ENCODE results near the gene DHX8. TPM values are rescaled to one million over a fixed set of nuclear protein-coding genes. Genes with fewer than 3 reads are reported as not detected.

Gene DHX8
- 37.8 TPM for total RNA-seq

DNA sequence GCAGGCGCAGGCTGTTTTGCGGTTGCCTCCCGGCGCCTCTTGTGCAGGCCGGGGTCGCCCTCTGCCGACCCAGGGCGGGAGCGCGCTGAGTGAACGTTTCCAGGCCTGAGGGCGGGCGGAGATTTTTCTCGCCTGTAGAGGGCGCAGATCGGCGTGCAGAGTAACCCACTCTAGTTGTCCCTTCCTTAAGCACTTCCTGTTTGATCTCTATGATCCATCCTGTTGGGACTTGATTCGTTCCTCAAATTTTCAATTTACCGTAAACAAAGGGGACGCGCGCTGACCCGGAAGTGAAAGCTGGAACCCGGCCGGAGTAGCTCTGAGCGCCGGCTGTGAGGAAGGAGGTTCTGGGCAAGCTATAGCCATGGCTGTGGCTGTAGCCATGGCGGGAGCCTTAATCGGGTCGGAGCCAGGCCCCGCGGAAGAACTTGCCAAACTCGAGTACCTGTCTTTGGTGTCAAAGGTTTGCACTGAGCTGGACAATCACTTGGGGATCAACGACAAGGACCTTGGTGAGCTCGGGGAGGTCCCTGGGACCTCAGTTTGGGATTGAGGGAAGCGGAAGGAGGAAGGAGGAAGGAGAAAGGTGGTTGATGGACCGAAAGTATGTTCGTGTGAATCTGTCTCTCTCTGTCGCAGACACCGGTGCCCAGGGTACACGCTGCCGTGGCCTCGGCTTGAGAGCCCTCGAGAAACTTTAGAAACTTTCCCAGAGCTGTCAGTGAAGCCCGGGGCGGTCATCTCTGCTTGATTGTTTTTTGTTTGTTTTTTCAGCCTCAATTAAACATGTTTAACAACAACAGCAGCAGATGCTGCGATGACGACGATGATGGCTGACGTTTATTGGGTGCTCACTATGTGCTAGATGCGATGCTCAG lies at the start of gene DHX8:
Gene DHX8 (plus strand): TSS at position 302 of the 878 bp plus-strand sequence. CDS start 63 bp downstream, at position 365.

DNA sequence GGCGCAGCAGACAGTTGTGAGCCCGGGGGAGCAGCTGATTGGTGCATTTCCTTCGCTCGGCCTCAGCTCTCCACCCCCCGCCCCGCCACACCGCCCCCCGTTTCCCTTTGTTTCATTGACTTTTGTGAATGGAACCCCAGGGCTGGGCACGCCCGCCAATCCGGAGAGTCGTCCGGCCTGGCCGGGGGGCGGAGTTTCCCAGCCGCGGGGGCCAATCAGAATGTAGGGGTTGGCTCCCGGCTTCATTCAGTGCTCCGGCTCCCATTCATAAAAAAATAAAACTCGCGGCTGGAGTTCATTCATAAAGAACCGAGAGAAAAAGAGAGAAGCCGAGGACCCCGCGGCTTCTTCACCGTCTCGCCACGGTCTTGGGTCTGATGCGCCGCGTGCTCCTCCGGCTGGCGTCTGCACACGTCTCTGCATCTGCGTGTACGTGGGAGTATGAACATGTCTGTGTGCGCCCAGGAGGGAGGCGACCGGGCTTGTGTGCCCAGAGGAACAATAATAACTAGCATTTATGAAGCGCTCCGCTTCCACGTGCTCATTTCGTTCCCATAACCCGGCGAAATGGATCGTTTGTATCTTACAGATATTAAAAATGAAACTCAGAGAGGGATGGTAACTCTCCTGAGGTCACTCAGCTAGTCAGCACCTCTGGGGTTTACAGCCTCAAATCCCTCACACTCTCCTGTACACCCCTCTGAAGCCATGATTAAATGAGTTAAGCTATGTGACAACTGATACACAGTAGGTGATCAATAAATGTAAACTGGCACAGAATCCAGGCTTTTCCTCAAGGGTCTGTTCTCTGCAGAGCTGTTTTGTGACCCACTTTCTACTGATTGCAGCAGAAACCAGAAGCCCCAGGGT lies 62.8 kb downstream of the DHX8 start, which contains the start of gene ETV4:
Gene ETV4 (minus strand): TSS at position 22 of the 870 bp plus-strand sequence. CDS start 723 bp downstream, outside the sequence.

Small RNA genes lying within 50 kb of the gene (small RNA-seq; reads per million reads assigned to genes)
- gene RNU6-406P = not detected
- not detected for gene RNU6-971P

Other genes with a start within 250 kb of the DHX8 start
- gene RNU2-1, start 250.0 kb upstream of the DHX8 start, total RNA-seq = not detected
- 21.0 TPM for gene ARL4D, start 85.0 kb upstream of the DHX8 start, total RNA-seq
- gene ETV4, start 62.4 kb downstream of the DHX8 start, total RNA-seq = 0.46 TPM
- not detected for gene MEOX1, start 177.9 kb downstream of the DHX8 start, total RNA-seq